ENCODE measurements around the gene SAMSN1.
"Not testable (repeated sequence)": the region's sequence is repeated elsewhere in the genome, so short reads cannot be mapped to it uniquely, and the experiment has no call there.

Gene SAMSN1

DNA sequence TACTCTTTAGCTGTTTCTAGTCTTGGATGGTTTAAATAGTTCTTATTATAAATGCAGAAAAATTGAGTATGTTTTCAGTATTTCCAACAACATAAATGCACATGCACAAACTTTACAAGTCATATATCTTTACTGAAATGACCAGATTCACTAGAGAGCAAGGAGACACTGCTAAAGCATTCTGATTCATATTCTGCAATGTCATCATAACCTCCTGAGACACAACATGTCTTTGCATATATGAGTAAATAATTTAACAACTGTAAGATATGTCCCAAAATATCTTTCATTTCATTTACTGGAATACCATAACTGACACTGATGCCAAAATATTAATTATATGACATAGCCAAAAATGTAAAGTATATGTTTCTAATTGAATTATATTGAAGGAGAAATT is 16.8 kb upstream of the SAMSN1 start:
- DNase-seq, result no peak

DNA sequence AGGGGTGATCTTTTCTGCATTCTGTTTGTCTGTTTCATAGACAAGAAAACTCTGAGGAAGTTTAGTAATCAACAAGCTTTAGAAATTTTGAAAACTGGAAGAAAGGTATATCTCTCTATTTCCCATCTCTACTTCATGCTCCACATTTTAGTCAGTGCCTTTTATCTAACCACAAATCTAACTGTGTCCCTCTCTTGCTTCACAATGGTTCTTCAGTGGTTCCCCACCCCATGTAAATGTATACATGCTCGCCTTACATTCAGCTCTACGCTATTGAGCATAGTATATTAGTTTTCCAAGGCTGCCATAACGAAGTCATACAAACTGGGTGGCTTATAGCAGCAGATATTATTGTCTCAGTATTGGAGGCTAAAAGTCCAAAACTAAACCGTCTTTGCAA is 14.4 kb upstream of the SAMSN1 start:
- DNase-seq, result no peak

DNA sequence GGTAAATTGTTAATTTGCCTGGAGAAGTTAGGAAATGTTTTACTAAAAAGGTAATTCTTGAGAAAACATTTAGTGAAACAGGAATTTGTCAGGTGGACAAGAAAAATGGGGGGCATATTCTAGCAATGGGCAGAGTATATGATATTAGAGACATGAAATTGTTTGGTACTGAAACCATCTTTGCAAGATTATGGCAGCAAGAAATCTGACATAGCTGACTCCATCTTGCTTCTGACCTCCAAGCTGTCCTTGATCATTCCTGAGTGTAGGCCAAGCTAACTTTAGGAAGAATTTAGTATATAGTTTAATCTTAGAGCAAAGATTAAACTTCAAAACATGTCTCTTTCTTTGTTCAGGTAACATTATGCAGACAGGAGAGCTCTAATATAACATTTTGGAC is 14.0 kb upstream of the SAMSN1 start:
- no peak for DNase-seq

DNA sequence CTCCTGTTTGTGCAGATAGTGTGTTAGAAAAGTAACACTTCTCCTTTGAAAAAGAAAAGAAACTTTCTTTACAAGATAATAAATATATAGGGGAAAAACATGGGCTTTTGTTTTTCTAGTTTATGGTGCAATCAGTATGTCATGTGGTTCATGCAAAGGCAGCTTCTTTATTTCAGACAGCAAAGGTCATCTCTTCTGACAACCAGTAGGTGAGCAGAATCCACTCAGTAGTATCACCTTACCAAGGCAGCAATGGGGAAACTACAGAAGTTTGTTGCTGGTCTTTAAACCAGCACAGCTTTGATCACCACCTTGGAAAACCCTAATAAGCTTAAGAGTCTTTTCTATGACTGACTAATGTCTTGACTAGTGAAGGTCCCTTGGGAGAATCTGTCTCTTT is 13.0 kb upstream of the SAMSN1 start:
- DNase-seq, result no peak

DNA sequence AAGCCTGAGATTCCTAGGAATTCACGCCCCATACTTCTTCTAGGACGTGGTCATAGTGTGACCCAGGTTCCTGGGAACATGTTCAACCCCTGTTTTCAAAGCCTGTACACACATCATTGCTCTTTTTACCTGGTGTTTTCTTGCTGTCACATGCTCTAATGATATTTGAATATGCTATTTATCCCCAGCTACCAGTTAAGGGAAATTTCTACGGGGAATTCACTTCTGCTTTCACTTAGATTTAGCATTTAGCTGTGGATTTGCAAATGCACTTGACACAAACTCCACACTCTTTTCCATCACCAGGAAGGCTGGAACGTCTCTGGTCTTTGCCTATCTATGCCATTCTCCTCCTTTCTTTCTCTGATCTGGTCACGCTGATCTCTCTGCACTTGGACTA is 11.3 kb upstream of the SAMSN1 start:
- DNase-seq, result no peak

DNA sequence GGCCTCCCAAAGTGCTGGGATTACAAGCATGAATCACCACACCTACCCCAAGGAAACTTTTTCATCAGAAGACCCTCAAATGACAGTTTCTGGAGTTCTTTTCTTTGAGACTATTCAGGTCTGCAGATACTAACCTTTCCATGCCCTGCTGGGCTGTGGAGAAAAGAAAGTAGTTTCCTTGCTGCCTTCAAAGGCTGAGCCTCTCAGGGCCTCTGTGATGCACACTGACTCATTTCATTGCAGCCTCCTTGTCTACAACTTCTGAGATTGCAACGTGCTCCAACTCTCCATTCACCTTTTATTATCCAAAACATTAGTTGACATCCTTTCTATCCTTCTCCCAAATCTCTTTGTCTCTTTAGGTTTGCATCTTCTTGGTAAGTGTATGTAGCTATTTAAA is 8.8 kb upstream of the SAMSN1 start:
- no peak for DNase-seq

DNA sequence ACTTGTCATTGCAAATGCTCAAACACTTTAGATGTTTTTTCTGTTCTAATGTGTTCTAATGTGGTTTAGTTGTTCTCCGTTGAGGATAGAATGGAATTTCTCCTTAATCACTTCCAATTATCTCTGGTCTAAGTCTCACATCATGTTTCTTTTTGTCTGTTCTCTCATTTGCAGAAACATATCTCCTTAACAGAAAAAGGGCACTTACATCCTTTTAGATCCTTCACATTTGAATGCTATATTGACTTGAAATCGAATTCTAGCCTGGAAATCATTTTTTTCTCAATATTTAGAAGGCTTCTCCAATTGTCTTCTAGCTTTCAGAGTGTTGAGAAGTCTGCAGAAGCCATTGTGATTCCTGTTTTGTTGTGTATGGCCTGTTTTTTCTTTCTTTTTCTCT is 7.3 kb upstream of the SAMSN1 start:
- no peak for DNase-seq

DNA sequence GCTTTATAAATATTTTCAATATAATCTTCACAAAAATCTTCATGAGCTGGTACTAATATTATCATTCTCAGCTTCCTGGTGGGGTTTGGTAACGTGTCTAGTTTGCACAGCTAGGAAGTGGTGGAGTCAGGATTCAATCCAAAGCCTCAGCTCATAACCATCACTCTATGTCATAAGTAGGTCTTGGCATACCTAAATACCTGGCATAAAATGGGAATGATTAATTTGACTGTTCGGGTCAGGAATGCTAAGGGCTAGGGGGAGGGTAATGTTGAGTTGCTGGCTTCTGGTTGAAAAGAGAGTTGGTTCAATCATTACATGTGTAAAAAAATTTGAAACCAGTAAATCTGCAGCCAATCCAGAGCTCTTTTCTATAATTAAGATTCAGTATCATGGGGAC is 5.6 kb upstream of the SAMSN1 start:
- no peak for DNase-seq

DNA sequence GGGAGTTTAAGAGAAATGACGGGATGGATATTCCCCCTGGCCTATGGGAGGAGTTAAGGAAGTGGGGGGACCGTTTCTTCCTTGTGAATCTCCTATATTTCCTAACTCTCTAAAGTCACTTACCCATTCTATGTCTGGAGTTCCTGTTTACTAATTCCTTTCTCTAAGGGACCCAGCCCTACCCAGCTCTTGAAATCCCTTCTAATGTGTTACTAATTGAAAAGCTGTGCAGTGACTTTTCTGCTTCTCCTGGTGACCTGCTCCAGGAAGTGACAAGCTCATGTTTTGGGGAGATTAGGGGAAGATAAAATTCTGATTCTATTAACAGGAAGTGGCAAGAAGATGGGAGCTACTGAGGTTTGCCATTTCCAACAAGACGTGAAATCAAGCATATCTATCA is 4.0 kb upstream of the SAMSN1 start:
- DNase-seq, result no peak

DNA sequence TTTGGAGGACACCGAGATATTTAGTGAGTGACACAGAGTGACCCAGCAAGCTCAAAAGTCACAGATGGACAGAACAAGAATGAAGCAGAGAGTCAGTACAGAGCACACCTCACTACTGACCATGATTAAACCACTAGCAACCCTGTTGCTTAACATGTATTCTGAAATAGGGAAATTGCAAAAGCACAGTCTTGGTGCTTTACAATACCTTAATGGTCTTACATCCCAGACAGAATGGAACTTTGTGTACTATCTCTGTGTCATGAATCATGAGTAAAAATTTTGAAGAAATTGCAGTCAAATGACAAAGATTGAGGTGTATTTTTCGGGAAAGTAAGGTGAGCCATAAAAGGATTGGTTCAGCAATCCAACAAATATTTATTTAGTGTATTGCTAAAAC is 2.7 kb upstream of the SAMSN1 start:
- DNase-seq, result no peak

DNA sequence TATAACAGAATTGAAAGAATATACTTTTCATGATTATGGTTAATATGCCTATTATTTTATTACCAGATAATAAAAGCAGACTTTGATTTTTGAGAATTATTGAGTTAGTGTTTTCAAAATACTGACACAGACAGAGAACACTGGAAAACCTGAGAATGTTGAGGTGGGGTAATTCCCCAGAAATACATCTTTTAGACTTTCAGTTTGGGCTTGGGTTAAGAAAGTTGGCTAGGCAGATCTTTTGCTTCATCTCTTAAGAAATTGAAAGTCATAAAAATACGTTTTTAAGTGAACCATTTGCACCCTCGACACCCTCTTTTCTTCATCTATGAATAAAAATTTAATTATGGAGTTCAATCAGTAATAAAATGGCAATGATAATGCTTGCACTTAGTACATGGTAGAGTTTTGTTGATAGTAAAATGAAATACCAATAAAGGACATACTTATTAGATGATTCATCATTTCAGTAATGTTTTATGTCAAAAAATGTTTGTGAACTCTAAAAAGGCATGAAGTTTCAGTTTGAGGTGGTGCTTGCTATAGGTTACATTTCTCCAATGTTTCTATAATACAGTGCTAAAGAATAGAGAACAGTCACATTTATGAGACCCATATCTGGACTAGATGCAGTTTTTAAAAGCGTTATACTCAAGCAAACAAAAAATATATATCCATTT is 1.9 kb upstream of the SAMSN1 start:
- DNase-seq, result no peak

DNA sequence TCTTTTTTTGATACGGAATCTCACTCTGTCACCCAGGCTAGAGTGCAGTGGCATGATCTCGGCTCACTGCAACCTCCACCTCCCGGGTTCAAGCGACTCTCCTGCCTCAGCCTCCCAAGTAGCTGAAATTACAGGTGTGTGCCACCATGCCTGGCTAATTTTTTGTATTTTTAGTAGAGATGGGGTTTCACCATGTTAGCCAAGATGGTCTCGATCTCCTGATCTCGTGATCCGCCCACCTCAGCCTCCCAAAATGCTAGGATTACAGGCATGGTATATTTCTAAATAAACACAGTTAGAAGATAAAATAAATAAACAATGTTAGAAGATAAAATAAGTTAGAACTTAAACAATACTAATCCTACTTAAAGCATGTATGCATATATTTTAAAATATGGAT is 604 bp upstream of the SAMSN1 start:
- not testable (repeated sequence) for DNase-seq

DNA sequence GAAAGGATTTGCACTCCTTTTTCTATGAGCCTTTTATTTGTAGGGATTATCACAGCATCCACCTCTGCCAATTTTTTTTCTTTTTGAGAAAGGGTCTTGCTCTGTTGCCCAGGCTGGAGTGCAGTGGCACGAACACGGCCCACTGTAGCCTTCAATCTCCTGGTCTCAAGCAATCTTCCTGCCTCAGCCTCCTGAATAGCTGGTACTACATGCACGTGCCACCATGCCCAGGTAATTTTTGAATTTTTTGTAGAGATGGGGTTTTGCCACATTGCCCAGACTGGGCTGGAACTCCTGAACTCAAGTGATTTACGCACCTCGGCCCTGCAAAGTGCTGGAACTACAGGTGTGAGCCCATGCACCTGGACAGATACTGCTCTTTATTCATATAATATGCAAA is 2.1 kb downstream of the SAMSN1 start:
- no peak for DNase-seq

DNA sequence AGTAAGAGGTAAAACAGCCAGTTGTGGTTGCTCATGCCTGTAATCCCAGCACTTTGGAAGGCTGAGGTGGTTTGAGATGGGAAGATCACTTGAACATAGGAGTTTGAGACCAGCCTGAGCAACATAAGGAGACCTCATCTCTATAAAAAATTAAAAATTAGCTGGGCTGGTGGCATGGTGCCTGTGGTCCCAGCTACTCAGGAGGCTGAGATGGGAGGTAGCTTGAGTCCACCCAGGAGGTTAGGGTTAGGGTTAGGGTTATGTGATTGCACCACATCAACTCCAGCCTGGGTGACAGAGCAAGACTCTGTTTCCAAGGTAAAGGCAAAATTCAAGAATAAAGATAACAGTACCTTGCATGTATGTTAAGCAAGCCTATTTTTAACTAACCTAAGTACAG is 3.5 kb downstream of the SAMSN1 start:
- DNase-seq, result no peak

DNA sequence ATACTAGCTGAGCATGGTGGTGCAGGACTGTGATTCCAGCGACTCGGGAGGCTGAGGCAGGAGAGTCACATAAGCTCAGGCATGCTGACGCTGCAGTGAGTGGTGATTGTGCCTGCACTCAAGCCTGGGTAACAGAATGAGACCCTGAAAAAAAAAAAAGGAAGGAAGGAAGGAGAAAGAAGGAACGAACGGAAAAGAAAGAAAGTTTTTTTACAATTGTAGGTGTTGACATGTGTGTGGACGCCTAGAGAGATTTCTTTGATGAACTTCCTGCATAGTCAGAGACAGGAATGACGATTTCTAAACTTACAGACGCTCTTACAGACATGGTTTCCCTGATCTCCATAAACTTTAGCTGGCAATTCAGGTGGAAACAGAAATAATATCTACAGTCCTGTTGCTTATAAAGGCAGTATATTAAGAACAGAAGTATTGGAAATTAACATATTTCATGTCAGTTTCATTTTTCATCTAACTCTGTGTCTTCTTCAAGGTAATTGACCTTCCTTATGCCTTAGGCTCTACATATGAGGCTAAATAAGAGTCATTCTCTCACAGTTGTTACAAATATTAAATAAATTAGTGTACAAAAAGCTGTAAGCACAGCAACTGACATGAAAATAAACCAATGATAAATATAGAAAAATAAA is 4.1 kb downstream of the SAMSN1 start:
- no peak for DNase-seq

DNA sequence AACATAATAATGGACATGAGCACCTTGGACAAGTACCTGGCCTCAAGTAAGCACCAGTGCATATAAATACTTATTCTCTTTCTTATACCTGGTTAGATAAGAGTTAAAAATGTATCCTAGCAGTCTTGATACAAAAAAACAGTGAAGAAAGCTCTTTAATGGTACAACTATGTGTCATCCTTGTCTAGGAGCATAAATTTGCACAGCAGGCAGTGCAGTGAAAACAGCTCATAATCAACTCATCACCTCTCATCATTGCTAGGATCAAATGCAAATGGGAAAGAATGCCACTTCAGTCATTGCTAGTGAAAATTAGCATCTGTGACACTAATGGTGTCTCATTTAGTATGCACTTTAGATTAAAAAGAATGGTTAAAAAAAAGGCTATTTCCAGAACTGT is 7.6 kb downstream of the SAMSN1 start:
- DNase-seq, result no peak

DNA sequence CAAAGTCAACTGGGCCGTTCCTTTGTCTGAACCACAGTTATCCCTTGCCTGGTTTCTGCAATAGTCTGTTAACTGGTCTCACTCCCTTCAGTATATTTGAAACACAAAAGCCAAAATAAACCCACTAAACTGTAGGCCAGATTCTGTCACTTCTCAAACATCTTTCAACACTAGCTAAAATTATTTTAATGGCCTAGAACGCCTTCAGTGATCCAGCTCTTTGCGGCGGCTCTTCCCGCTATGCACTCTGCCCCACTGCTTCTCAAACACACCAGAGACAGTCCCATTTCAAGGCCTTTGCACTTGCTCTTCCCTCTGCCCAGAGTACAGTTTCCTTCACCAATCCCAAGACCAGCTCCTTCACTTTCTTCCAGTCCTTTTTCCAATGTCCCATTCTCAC is 9.2 kb downstream of the SAMSN1 start:
- no peak for DNase-seq

DNA sequence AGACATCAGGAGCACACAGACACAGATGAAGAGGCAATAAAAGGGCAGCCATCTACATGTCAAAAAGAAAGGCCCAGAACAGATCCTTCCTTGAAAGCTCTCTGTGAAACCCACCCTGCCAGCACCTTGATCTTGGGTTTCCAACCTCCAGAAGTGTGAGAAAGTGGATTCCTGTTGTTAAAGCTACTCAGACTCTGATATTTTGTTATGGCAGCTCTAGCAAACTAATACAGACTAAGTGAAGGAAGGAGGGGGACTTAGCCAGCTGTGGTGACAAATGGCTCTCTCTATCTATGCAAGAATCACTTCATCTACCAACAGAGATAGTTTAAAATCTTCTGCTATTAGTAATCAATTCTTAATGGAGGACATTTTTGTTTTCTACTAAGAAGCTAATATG is 10.4 kb downstream of the SAMSN1 start:
- no peak for DNase-seq

DNA sequence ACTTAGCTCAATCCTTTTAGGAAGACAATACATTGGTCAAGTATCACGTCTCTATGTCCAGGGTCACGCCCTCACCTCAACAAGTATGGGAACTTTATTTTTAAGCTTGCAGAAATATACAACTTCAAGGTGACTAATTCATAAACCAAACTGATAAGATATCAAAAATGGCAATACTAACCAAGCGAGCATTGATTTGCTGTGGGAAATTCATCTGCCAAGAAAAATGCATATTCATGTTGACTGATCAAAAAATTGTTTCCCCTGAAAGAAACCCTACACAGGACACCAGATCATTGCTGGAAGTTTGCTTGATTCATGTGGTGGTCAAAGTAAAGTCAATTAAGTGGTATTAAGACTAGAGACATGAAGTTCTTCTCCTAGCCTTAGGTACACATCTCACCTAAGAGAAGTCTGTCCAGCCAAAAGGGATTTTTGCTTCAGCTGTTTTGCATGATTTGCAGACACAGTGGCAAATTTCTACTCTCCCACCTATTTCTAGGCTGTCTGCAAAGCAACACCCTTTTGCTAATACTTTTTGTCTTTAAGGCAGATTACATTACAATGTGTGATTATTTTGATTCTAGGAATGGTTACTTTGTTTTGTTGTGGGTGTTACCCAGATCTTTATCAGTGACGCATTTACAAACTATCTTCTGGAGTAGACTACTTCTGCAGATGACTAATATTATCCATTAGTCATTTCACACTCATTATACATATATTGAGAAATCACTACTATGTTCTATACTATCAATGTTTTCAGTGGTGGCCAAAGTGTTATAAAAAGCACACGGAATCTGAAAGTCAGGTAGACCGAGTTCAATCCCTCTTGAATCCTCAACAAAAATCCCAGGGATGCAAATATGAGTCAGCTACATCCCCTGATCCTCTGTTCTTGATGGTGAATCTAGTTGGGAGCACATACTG is 12.4 kb downstream of the SAMSN1 start:
- no peak for DNase-seq

DNA sequence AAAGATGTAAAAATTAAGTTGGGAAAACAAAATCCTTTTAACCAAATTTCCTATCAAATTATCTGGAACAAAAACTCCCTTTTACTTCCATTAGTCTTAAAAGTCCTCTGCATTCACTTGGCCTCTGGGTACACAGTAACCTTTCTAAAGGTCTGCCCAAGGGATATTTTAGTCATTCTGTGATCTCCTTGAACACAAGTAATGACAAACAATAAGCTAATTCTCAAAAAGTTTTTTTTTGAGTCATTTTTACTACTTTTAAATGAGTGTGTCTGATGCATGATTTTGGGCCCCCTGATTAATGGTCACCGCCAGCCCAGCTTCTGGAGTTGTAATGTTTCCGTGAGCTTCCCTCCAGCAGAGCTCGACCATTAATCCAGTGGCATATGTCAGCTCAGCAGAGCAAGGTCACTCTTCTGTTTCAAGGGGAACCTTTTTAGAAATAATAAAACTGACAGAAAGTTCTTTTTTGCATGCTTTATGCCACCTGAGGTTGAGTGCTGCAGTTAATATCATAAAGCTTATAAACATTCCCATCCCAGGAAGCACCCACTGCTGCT is 14.3 kb downstream of the SAMSN1 start:
- no peak for DNase-seq

DNA sequence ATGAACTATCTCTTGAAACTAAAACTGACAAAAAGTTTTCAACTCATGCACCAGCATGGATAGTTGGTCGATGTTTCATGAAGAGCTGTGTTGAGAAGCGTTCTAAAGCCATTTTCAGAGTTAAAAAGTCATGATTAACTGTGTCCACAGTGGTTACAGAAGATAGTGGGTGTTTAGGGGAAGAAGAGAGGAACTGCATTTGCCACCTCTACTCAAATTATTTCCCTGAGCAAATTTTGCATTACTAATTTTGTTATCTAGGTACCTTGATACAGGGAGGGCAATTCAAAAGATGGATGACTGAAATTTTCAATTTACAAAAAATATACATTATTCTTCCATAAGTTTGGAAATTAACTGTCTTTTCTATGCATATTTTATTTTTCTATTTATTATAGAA is 15.5 kb downstream of the SAMSN1 start:
- no peak for DNase-seq

DNA sequence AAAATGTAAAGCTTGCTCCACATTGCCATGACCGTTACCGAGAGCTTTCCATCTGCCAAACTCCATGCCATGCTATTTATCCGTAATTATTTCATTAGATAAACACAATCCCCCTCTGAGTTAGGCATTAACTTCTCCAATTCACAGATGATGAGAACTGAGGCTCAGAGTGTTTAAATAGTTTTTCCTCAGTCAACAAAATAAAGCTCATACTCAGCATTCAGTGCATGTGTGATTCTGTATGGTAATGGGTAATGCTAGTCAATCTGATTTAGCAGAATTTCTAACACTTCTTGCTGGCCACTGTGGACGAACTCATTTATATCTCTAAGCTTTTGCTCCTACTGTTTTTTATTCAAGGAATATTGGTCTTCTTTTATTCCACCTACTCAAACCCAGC is 17.3 kb downstream of the SAMSN1 start:
- no peak for DNase-seq
